HepG2 (cell line): ENCODE data around the gene GFRA3. TPM values are rescaled to one million over a fixed set of nuclear protein-coding genes. Genes with fewer than 3 reads are reported as not detected.

Experiments
- AHR ChIP-seq: IDR thresholded peaks from 2 replicates; pipeline ENCODE4 v1.6.1; 2018; ENCODE audit warnings: missing genetic modification reagents, missing compliant biosample characterization
- BHLHE40 ChIP-seq: IDR thresholded peaks from 2 replicates; pipeline ENCODE4 v1.6.1; 2011; ENCODE audit warnings: low read length, improper control_type of control experiment
- HMG20B ChIP-seq: conservative IDR thresholded peaks from 2 replicates; pipeline ENCODE4 v1.6.1; 2016; ENCODE audit warnings: missing genetic modification reagents, missing compliant biosample characterization
- HMGA1 ChIP-seq: sonication (generic); formaldehyde crosslinking; conservative IDR thresholded peaks from 2 replicates; pipeline ENCODE4 v1.4.0; 2020; ENCODE audit warnings: missing genetic modification reagents
- HNF4G ChIP-seq, 2 experiments: sonication (generic) in 1 of 2; formaldehyde crosslinking in 1 of 2; IDR thresholded peaks; 2 replicates each; pipeline versions ENCODE4 v1.4.0 to v1.6.1; 2011 to 2020; ENCODE audit warnings: borderline replicate concordance in 2 of 2, low read depth in 2 of 2, mild to moderate bottlenecking in 2 of 2, low read length in 1 of 2, missing genetic modification reagents in 1 of 2, moderate library complexity in 1 of 2
- HOMEZ ChIP-seq: IDR thresholded peaks from 2 replicates; pipeline ENCODE4 v1.6.1; 2016; ENCODE audit warnings: low read depth
- ISX ChIP-seq: sonication (generic); formaldehyde crosslinking; conservative IDR thresholded peaks from 2 replicates; pipeline ENCODE4 v1.5.0; 2020; ENCODE audit warnings: missing genetic modification reagents
- JUND ChIP-seq: sonication (generic); formaldehyde crosslinking; IDR thresholded peaks from 2 replicates; pipeline ENCODE4 v1.8.0; 2022; ENCODE audit warnings: mild to moderate bottlenecking, missing genetic modification reagents
- MAZ ChIP-seq, 2 experiments: sonication (generic) in 1 of 2; formaldehyde crosslinking in 1 of 2; IDR thresholded peaks; 2 replicates each; pipeline versions ENCODE4 v1.5.0 to v1.6.1; 2012 to 2020; ENCODE audit warnings: low read depth in 2 of 2, mild to moderate bottlenecking in 2 of 2, borderline replicate concordance in 1 of 2, improper control_type of control experiment in 1 of 2, low read length in 1 of 2, missing genetic modification reagents in 1 of 2, moderate library complexity in 1 of 2
- NR2F1 ChIP-seq, 2 experiments: fragments of 450-650 bp in 1 of 2; formaldehyde crosslinking in 1 of 2; IDR thresholded peaks; 2 replicates each; pipeline versions ENCODE4 v1.5.0 to v1.6.1; 2016 to 2020; ENCODE audit warnings: mild to moderate bottlenecking in 1 of 2, missing compliant biosample characterization in 1 of 2, missing genetic modification reagents in 1 of 2, moderate library complexity in 1 of 2
- PCBP1 ChIP-seq: fragments of 200-400 bp; formaldehyde crosslinking; IDR thresholded peaks from 2 replicates; pipeline ENCODE4 v1.6.1; 2017; ENCODE audit warnings: mild to moderate bottlenecking, low read depth, low read length, borderline replicate concordance
- RAD21 ChIP-seq: fragments of 450-650 bp; formaldehyde crosslinking; IDR thresholded peaks from 2 replicates; pipeline ENCODE4 v1.5.0; 2020; ENCODE audit warnings: mild to moderate bottlenecking
- RNF2 ChIP-seq: fragments of 450-650 bp; conservative IDR thresholded peaks from 2 replicates; pipeline ENCODE4 v1.6.1; 2016; ENCODE audit warnings: low read depth
- SNAI1 ChIP-seq: sonication (generic); formaldehyde crosslinking; IDR thresholded peaks from 2 replicates; pipeline ENCODE4 v1.5.0; 2020; ENCODE audit warnings: mild to moderate bottlenecking, missing genetic modification reagents, borderline replicate concordance
- YY1 ChIP-seq: IDR thresholded peaks from 2 replicates; pipeline ENCODE4 v1.6.1; 2011; ENCODE audit warnings: low read length, low read depth, moderate library complexity, mild to moderate bottlenecking; ENCODE audit not compliant: insufficient read depth, insufficient replicate concordance
- ZBTB8A ChIP-seq: sonication (generic); formaldehyde crosslinking; IDR thresholded peaks from 2 replicates; pipeline ENCODE4 v1.4.0; 2020; ENCODE audit warnings: mild to moderate bottlenecking, low read depth, missing genetic modification reagents, borderline replicate concordance
- ZHX2 ChIP-seq, 2 experiments: sonication (generic) in 1 of 2; formaldehyde crosslinking in 1 of 2; IDR thresholded peaks; 2 replicates each; pipeline versions ENCODE4 v1.6.1 to v1.9.0; 2014 to 2022; ENCODE audit warnings: antibody characterized with exemption in 1 of 2, borderline replicate concordance in 1 of 2, inconsistent platforms in 1 of 2, low read depth in 1 of 2, missing genetic modification reagents in 1 of 2
- ZNF550 ChIP-seq: sonication (generic); formaldehyde crosslinking; IDR thresholded peaks from 2 replicates; pipeline ENCODE4 v1.4.0; 2020; ENCODE audit warnings: mild to moderate bottlenecking, missing genetic modification reagents, borderline replicate concordance
- ZNF644 ChIP-seq: IDR thresholded peaks from 2 replicates; pipeline ENCODE4 v1.6.1; 2016; ENCODE audit warnings: low read depth
- ZNF720 ChIP-seq: sonication (generic); formaldehyde crosslinking; IDR thresholded peaks from 2 replicates; pipeline ENCODE4 v1.4.0; 2020; ENCODE audit warnings: missing genetic modification reagents
- ZSCAN20 ChIP-seq: sonication (generic); formaldehyde crosslinking; IDR thresholded peaks from 2 replicates; pipeline ENCODE4 v1.4.0; 2020; ENCODE audit warnings: missing genetic modification reagents, mild to moderate bottlenecking, borderline replicate concordance
- polyA plus RNA-seq, 8 experiments: library from polyadenylated mRNA; depleted of rRNA in 3 of 8; stranded (reverse) in 7 of 8; unstranded in 1 of 8; fragments of >200 nt; fragmentation: Illumina TruSeq in 4 of 8; extraction: Trizol in 4 of 8; gene quantifications; 2 replicates each; pipeline versions ENCODE4 v1.2.1 to v1.2.3, GENCODE V29; 2011 to 2016; ENCODE audit warnings: low read depth in 4 of 8, missing spikeins in 1 of 8, mixed read lengths in 1 of 8; ENCODE audit not compliant: insufficient read depth in 1 of 8
- total RNA-seq, 5 experiments: library from RNA; depleted of rRNA; stranded (reverse); fragments of >200 nt; fragmentation: Illumina TruSeq; extraction: Trizol; gene quantifications; 2 replicates each; pipeline ENCODE4 v1.2.3, GENCODE V29; 2016; ENCODE audit warnings: low read depth in 1 of 5
- TF ChIP-seq, protein P1 (sequence below): IDR thresholded peaks from 2 replicates; pipeline ENCODE4 v1.6.1; 2016; ENCODE audit warnings: control low read depth

Gene GFRA3
- total and polyA plus RNA-seq, 2 of the 13 experiments (the other 11 are each of a cell fraction or from before 2014, with no cell fraction given): 0.27 to 0.30 TPM

DNA sequence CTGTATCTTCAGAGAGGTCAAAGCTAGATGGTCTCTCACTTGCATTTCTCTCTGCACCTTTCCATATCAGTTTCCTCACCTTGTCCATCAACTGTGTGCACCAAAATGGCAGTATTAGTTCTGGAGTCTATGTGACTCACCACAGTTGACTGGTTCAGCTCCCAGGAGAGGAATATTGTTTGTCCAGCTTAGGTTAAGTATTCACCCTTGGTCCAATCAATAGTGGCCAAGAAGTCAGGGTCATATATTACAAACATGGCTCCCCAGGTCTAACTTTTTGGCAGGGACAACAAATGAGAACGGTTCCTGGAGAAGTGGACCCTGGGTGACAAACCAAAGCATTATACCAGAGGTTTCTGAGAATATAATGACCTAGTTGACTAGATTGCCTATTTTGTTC lies 36.4 kb downstream of the GFRA3 start (continued):
- peak; percentile 42 for TF ChIP-seq YY1
- TF ChIP-seq RAD21: no peak
- TF ChIP-seq AHR (CRISPR knock-in tag): no peak
- TF ChIP-seq NR2F1 (CRISPR knock-in tag; IDR thresholded peaks at IDR 0.05): peak in 1 of 2 experiments; percentile 47; a peak in 1 of 4 replicates
- no peak for TF ChIP-seq PCBP1
- TF ChIP-seq SNAI1 (CRISPR knock-in tag): no peak
- TF ChIP-seq MAZ (IDR thresholded peaks at IDR 0.05; ENCODE audit: borderline replicate concordance, low read depth, low read length): no peak
- TF ChIP-seq MAZ (CRISPR knock-in tag; IDR thresholded peaks at IDR 0.05; ENCODE audit: low read depth): no peak
- peak; percentile 29; the same call in 1 of the 2 replicates for TF ChIP-seq HOMEZ (CRISPR knock-in tag)
- no peak for TF ChIP-seq BHLHE40
- no peak for TF ChIP-seq ZBTB8A (CRISPR knock-in tag)
- TF ChIP-seq HNF4G (IDR thresholded peaks at IDR 0.05; ENCODE audit: borderline replicate concordance, low read depth, low read length): peak; percentile 43; the same call in 1 of the 2 replicates
- no peak for TF ChIP-seq HNF4G (CRISPR knock-in tag; IDR thresholded peaks at IDR 0.05; ENCODE audit: borderline replicate concordance, low read depth)
- TF ChIP-seq, protein P1, sequence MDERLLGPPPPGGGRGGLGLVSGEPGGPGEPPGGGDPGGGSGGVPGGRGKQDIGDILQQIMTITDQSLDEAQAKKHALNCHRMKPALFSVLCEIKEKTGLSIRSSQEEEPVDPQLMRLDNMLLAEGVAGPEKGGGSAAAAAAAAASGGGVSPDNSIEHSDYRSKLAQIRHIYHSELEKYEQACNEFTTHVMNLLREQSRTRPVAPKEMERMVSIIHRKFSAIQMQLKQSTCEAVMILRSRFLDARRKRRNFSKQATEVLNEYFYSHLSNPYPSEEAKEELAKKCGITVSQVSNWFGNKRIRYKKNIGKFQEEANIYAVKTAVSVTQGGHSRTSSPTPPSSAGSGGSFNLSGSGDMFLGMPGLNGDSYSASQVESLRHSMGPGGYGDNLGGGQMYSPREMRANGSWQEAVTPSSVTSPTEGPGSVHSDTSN (CRISPR knock-in tag): no peak
- TF ChIP-seq ZNF550 (CRISPR knock-in tag): no peak
- no peak for TF ChIP-seq HMG20B (CRISPR knock-in tag)
- no peak for TF ChIP-seq ZHX2 (IDR thresholded peaks at IDR 0.05; ENCODE audit: low read depth)
- TF ChIP-seq ZHX2 (CRISPR knock-in tag; IDR thresholded peaks at IDR 0.05; ENCODE audit: borderline replicate concordance): no peak
- TF ChIP-seq ZNF644: peak; percentile 88
- no peak for TF ChIP-seq ZSCAN20
- TF ChIP-seq RNF2: no peak
- TF ChIP-seq JUND (CRISPR knock-in tag): no peak
- TF ChIP-seq ZNF720 (CRISPR knock-in tag): no peak
- no peak for TF ChIP-seq HMGA1 (CRISPR knock-in tag)
- TF ChIP-seq ISX: no peak
